ENCODE results near the gene GALC. TPM values are rescaled to one million over a fixed set of nuclear protein-coding genes. Genes with fewer than 3 reads are reported as not detected.

GALC gene
- total RNA-seq, 1 experiment from 2014 or later = 1.0 TPM

DNA sequence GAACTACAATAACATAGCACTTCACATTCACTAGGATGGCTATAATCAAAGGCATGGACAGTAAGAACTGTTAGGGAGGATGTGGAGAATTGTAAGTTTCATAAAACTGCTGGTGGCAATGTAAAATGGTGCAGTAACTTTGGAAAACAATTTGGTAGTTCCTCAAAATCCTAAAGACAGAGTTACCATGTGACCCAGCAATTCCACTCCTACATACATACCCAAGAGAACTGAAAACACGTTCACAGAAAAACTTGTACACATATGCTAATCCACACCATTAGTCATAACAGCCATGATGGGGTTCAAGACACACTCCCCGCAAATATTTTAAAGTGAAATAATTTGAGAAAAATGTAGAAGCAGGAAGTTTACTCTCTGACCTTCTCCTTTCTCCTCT, 31.7 kb downstream of the GALC start:
- BruUV-seq (replicated peaks) = no TSS peak
- H3K36me3 Mint-ChIP-seq (ENCODE audit: insufficient read depth, unreplicated experiment) = no peaks in the 10 kb centered on the region

GRCh38 chr14:87960013-87960787, 32.8 kb downstream of the GALC start:
- Mint-ChIP-seq H3K36me3 (ENCODE audit: insufficient read depth, unreplicated experiment) (no peaks in the 10 kb centered on the region), H3K4me3 (ENCODE audit: unreplicated experiment) (no peak overlapping the region), H3K9me3 (ENCODE audit: unreplicated experiment) (peaks cover 7% of the 10 kb centered on the region), H3K27me3 (ENCODE audit: insufficient read depth, unreplicated experiment) (peaks cover 72% of the 10 kb centered on the region), H3K4me1 (ENCODE audit: insufficient read depth, unreplicated experiment) (no peaks in the 10 kb centered on the region), H3K27ac (ENCODE audit: low read depth, unreplicated experiment) (no peak overlapping the region)
- TF ChIP-seq, protein P1, sequence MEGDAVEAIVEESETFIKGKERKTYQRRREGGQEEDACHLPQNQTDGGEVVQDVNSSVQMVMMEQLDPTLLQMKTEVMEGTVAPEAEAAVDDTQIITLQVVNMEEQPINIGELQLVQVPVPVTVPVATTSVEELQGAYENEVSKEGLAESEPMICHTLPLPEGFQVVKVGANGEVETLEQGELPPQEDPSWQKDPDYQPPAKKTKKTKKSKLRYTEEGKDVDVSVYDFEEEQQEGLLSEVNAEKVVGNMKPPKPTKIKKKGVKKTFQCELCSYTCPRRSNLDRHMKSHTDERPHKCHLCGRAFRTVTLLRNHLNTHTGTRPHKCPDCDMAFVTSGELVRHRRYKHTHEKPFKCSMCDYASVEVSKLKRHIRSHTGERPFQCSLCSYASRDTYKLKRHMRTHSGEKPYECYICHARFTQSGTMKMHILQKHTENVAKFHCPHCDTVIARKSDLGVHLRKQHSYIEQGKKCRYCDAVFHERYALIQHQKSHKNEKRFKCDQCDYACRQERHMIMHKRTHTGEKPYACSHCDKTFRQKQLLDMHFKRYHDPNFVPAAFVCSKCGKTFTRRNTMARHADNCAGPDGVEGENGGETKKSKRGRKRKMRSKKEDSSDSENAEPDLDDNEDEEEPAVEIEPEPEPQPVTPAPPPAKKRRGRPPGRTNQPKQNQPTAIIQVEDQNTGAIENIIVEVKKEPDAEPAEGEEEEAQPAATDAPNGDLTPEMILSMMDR (IDR thresholded peaks at IDR 0.05; ENCODE audit: unreplicated experiment) = no peak
- no peak for DNase-seq (ENCODE audit: unreplicated experiment)
- intact Hi-C loops (cut with micrococcal nuclease) = no loop called here
- no TSS peak for BruUV-seq (replicated peaks)
- POLR2A ChIA-PET = interaction anchor here (0.5 kb wide), 1 partner anchor 1566 kb away, joined by 3 read pairs; no protein-coding TSS in a partner anchor
- CTCF ChIA-PET = no interaction called here

More for the DNA sequence above, 31.7 kb downstream of the GALC start:
- H3K27ac Mint-ChIP-seq (ENCODE audit: low read depth, unreplicated experiment) = no peak overlapping the region
- CTCF ChIA-PET = no interaction called here
- no peaks in the 10 kb centered on the region for H3K4me1 Mint-ChIP-seq (ENCODE audit: insufficient read depth, unreplicated experiment)
- TF ChIP-seq, protein P1 (IDR thresholded peaks at IDR 0.05; ENCODE audit: unreplicated experiment) = no peak
- no peak overlapping the region for H3K4me3 Mint-ChIP-seq (ENCODE audit: unreplicated experiment)
- H3K9me3 Mint-ChIP-seq (ENCODE audit: unreplicated experiment) = peaks cover 7% of the 10 kb centered on the region
- DNase-seq (ENCODE audit: unreplicated experiment) = no peak
- H3K27me3 Mint-ChIP-seq (ENCODE audit: insufficient read depth, unreplicated experiment) = peaks cover 72% of the 10 kb centered on the region
- intact Hi-C loops (cut with micrococcal nuclease) = no loop called here
- POLR2A ChIA-PET = no interaction called here

DNA sequence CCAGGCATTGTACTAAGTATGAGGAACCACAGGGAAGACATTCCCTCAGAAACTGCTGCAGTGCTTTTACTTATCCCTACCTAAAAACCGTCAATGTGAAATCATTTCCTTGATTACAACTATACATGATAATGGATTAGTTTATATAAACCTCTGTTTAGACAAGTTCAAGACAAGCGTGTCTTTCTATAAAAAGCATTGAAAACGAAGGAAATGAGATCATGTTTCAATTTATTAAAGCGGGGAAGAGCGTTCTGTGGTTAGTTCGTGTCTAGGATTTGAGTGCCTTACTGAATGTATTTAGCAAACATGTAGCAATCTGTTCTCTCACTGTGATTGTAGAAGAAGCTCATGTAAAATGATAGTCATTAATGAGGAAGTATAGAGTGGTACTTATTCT, 37.5 kb downstream of the GALC start:
- peaks cover 7% of the 10 kb centered on the region for H3K9me3 Mint-ChIP-seq (ENCODE audit: unreplicated experiment)
- H3K27ac Mint-ChIP-seq (ENCODE audit: low read depth, unreplicated experiment) = no peak overlapping the region
- DNase-seq (ENCODE audit: unreplicated experiment) = no peak
- no peaks in the 10 kb centered on the region for H3K4me1 Mint-ChIP-seq (ENCODE audit: insufficient read depth, unreplicated experiment)
- no peak overlapping the region for H3K4me3 Mint-ChIP-seq (ENCODE audit: unreplicated experiment)
- intact Hi-C loops (cut with micrococcal nuclease) = no loop called here
- ChIA-PET POLR2A (interaction anchor here (0.7 kb wide), 1 partner anchor 31 kb away, joined by 3 read pairs; no protein-coding TSS in a partner anchor), CTCF (interaction anchor here (0.5 to 0.7 kb wide), 4 partner anchors 19 to 438 kb away, joined by 3 to 4 read pairs (median 3); no protein-coding TSS in a partner anchor)
- H3K36me3 Mint-ChIP-seq (ENCODE audit: insufficient read depth, unreplicated experiment) = no peaks in the 10 kb centered on the region
- TF ChIP-seq, protein P1 (IDR thresholded peaks at IDR 0.05; ENCODE audit: unreplicated experiment) = no peak
- H3K27me3 Mint-ChIP-seq (ENCODE audit: insufficient read depth, unreplicated experiment) = peaks cover 75% of the 10 kb centered on the region
- BruUV-seq (replicated peaks) = no TSS peak

DNA sequence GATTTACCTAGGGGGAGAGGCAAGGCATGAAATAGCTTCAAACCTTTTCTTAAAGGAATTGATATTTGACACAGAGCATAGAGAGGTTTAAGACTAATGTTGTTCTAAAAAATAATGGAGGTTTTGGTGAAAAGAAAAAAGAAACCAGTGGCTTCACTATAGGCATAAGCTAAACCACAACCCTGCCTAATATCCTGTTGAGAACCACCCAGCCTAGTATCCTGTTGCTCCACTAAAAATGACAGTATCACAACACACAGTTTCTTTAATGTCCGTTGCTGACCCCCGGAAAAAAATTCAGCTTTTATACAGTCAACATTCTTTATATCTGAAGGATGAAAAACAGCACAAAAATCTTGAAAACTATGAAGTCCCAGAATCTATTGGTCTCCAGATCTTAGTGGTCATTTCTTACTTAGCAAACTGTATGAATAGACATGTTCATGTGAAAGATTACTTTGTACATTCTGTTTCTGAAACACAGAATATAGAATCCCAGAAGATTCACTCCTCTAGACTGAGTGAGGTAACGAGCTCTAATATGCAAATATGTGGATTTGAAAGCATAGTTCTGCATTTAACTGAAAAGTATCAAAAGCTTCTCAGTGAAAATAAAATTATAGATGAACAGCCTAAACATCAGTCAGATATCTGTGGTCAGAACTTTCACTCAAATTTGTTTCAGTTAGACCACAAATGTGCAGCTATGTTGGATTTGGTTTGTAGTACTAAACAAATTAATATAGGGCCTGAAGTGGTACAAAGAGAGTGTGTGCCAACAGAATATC, 40.5 kb downstream of the GALC start:
- Mint-ChIP-seq H3K27ac (ENCODE audit: low read depth, unreplicated experiment) (no peak overlapping the region), H3K9me3 (ENCODE audit: unreplicated experiment) (no peaks in the 10 kb centered on the region), H3K4me1 (ENCODE audit: insufficient read depth, unreplicated experiment) (no peaks in the 10 kb centered on the region), H3K27me3 (ENCODE audit: insufficient read depth, unreplicated experiment) (peaks cover 64% of the 10 kb centered on the region), H3K36me3 (ENCODE audit: insufficient read depth, unreplicated experiment) (no peaks in the 10 kb centered on the region), H3K4me3 (ENCODE audit: unreplicated experiment) (no peak overlapping the region)
- intact Hi-C loops (cut with micrococcal nuclease) = no loop called here
- TF ChIP-seq, protein P1 (IDR thresholded peaks at IDR 0.05; ENCODE audit: unreplicated experiment) = no peak
- ChIA-PET CTCF (interaction anchor here (0.6 to 1.2 kb wide), 2 partner anchors 17 to 695 kb away, joined by 4 read pairs; no protein-coding TSS in a partner anchor), POLR2A (no interaction called here)
- no TSS peak for BruUV-seq (replicated peaks)
- no peak for DNase-seq (ENCODE audit: unreplicated experiment)
